ENCODE data around the gene UBAP1L. TPM values are rescaled to one million over a fixed set of nuclear protein-coding genes. Genes with fewer than 3 reads are reported as not detected.
"Not testable (repeated sequence)": the region's sequence is repeated elsewhere in the genome, so short reads cannot be mapped to it uniquely, and the experiment has no call there.

Gene UBAP1L
- total RNA-seq, 1 donor, result 3.3 TPM

- no peak overlapping the region for H3K27ac ChIP-seq (ENCODE audit: low read depth, low read length)
- TF ChIP-seq, protein P1, sequence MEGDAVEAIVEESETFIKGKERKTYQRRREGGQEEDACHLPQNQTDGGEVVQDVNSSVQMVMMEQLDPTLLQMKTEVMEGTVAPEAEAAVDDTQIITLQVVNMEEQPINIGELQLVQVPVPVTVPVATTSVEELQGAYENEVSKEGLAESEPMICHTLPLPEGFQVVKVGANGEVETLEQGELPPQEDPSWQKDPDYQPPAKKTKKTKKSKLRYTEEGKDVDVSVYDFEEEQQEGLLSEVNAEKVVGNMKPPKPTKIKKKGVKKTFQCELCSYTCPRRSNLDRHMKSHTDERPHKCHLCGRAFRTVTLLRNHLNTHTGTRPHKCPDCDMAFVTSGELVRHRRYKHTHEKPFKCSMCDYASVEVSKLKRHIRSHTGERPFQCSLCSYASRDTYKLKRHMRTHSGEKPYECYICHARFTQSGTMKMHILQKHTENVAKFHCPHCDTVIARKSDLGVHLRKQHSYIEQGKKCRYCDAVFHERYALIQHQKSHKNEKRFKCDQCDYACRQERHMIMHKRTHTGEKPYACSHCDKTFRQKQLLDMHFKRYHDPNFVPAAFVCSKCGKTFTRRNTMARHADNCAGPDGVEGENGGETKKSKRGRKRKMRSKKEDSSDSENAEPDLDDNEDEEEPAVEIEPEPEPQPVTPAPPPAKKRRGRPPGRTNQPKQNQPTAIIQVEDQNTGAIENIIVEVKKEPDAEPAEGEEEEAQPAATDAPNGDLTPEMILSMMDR (IDR thresholded peaks at IDR 0.05; ENCODE audit: extremely low read depth, low read depth, low read length), result no peak
- peak; percentile 68 for DNase-seq (ENCODE audit: insufficient read length, low spot score, missing footprints)
- H3K9me3 ChIP-seq (ENCODE audit: low read depth, low read length), result no peaks in the 10 kb centered on the region
- no peak overlapping the region for H3K4me2 ChIP-seq (ENCODE audit: insufficient read depth, low read length)
- H4K20me1 ChIP-seq (ENCODE audit: insufficient read depth, low read length), result no peaks in the 10 kb centered on the region
- H3K79me2 ChIP-seq (ENCODE audit: insufficient read depth, low read length), result no peaks in the 10 kb centered on the region
- peaks cover 28% of the 10 kb centered on the region for H3K36me3 ChIP-seq (ENCODE audit: insufficient read depth, low read length)
- no peak overlapping the region for H3K4me3 ChIP-seq (ENCODE audit: insufficient read depth, low read length)
- no peaks in the 10 kb centered on the region for H3K27me3 ChIP-seq (ENCODE audit: insufficient read depth, low read length)
- no peaks in the 10 kb centered on the region for H3K4me1 ChIP-seq (ENCODE audit: insufficient read depth, low read length)
- no peak overlapping the region for H2AFZ ChIP-seq (ENCODE audit: low read length)
Observed at GRCh38 chr15:65095011-65095746, 19.8 kb downstream of the UBAP1L start.

- H3K27ac ChIP-seq (ENCODE audit: low read depth, low read length), result no peak overlapping the region
- no peaks in the 10 kb centered on the region for H3K4me1 ChIP-seq (ENCODE audit: insufficient read depth, low read length)
Observed at GRCh38 chr15:65094294-65094995, 20.6 kb downstream of the UBAP1L start.

DNA sequence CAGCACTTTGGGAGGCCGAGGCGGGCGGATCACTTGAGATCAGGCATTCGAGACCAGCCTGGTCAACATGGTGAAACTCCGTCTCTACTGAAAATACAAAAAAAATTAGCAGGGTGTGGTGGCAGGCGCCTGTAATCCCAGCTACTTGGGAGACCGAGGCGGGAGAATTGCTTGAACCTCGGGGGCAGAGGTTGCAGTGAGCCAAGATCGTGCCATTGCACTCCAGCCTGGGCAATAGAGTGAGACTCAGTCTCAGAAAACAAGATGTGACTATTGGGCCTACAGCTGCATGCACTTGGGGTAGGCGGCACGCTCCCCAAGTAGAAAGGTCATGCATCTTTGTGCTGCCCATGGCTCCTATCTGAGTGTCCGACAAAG lies 21.2 kb downstream of the UBAP1L start:
- not testable (repeated sequence) for H3K4me1 ChIP-seq (ENCODE audit: insufficient read depth, low read length); H3K27ac ChIP-seq (ENCODE audit: low read depth, low read length); H3K9me3 ChIP-seq (ENCODE audit: low read depth, low read length); H3K4me3 ChIP-seq (ENCODE audit: insufficient read depth, low read length); H3K4me2 ChIP-seq (ENCODE audit: insufficient read depth, low read length); H3K79me2 ChIP-seq (ENCODE audit: insufficient read depth, low read length); DNase-seq (ENCODE audit: insufficient read length, low spot score, missing footprints); H3K27me3 ChIP-seq (ENCODE audit: insufficient read depth, low read length); H4K20me1 ChIP-seq (ENCODE audit: insufficient read depth, low read length); H2AFZ ChIP-seq (ENCODE audit: low read length)
- peaks cover 17% of the 10 kb centered on the region for H3K36me3 ChIP-seq (ENCODE audit: insufficient read depth, low read length)

More at GRCh38 chr15:65094294-65094995, 20.6 kb downstream of the UBAP1L start:
- Histone ChIP-seq H4K20me1 (ENCODE audit: insufficient read depth, low read length) (no peaks in the 10 kb centered on the region), H3K36me3 (ENCODE audit: insufficient read depth, low read length) (peaks cover 24% of the 10 kb centered on the region), H3K79me2 (ENCODE audit: insufficient read depth, low read length) (no peaks in the 10 kb centered on the region), H3K27me3 (ENCODE audit: insufficient read depth, low read length) (no peaks in the 10 kb centered on the region), H3K9me3 (ENCODE audit: low read depth, low read length) (no peaks in the 10 kb centered on the region), H2AFZ (ENCODE audit: low read length) (no peak overlapping the region), H3K4me2 (ENCODE audit: insufficient read depth, low read length) (no peak overlapping the region), H3K4me3 (ENCODE audit: insufficient read depth, low read length) (no peak overlapping the region)
- TF ChIP-seq, protein P1 (IDR thresholded peaks at IDR 0.05; ENCODE audit: extremely low read depth, low read depth, low read length), result no peak
- DNase-seq (ENCODE audit: insufficient read length, low spot score, missing footprints), result peak; percentile 76

- H3K4me1 ChIP-seq (ENCODE audit: insufficient read depth, low read length), result no peaks in the 10 kb centered on the region
- H2AFZ ChIP-seq (ENCODE audit: low read length), result no peak overlapping the region
- H3K79me2 ChIP-seq (ENCODE audit: insufficient read depth, low read length), result no peaks in the 10 kb centered on the region
- H3K36me3 ChIP-seq (ENCODE audit: insufficient read depth, low read length), result peaks cover 11% of the 10 kb centered on the region
- H3K27me3 ChIP-seq (ENCODE audit: insufficient read depth, low read length), result no peaks in the 10 kb centered on the region
- TF ChIP-seq, protein P1 (IDR thresholded peaks at IDR 0.05; ENCODE audit: extremely low read depth, low read depth, low read length), result no peak
- no peak overlapping the region for H3K27ac ChIP-seq (ENCODE audit: low read depth, low read length)
- no peak overlapping the region for H3K4me3 ChIP-seq (ENCODE audit: insufficient read depth, low read length)
- no peaks in the 10 kb centered on the region for H4K20me1 ChIP-seq (ENCODE audit: insufficient read depth, low read length)
- no peak overlapping the region for H3K4me2 ChIP-seq (ENCODE audit: insufficient read depth, low read length)
- no peaks in the 10 kb centered on the region for H3K9me3 ChIP-seq (ENCODE audit: low read depth, low read length)
- DNase-seq (ENCODE audit: insufficient read length, low spot score, missing footprints), result peak; percentile 73
Observed at GRCh38 chr15:65092911-65093792, 21.8 kb downstream of the UBAP1L start.

Data from osteoblast (primary cell).